Measurements from ENCODE around the gene WEE1. TPM values are rescaled to one million over a fixed set of nuclear protein-coding genes. Genes with fewer than 3 reads are reported as not detected.
"Not testable (repeated sequence)": the region's sequence is repeated elsewhere in the genome, so short reads cannot be mapped to it uniquely, and the experiment has no call there.

The WEE1 gene
- polyA plus RNA-seq, 1 donor from 2014 or later = 16.0 TPM

DNA sequence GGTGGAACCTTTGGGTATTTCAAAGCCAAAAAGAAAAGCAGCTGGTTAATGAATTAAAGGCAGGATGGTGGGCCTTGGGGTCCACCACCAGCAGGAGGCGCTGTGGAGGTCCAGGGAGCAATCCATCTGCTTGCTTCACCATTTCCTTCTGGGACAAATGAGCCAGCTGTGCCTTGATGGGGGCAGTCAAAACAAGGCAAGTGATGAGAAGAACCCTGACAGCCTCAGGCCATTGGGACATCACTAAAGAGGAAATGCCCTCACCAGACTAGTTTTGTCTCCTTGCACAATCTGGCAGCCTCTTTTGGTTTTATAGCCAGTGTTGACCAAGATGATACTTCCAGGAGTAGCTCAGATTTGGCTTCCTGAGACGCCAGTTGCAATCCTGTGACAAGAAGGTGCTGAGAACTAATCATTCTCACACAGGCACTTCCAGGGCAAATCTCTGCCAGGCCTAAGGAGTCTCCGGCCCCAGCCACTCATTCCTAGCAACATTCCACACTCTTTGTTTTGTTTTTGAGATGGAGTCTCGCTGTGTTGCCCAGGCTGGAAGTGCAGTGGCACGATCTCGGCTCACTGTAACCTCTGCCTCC lies 38.2 kb upstream of the WEE1 start:
- no peaks in the 10 kb centered on the region for H3K36me3 ChIP-seq (ENCODE audit: insufficient read depth, low read length)
- H2AFZ ChIP-seq (ENCODE audit: low read depth, low read length) = no peak overlapping the region
- no peaks in the 10 kb centered on the region for H3K9me3 ChIP-seq (ENCODE audit: low read length)
- no peak overlapping the region for H3K27ac ChIP-seq (ENCODE audit: low read length)
- no peaks in the 10 kb centered on the region for H4K20me1 ChIP-seq (ENCODE audit: insufficient read depth)
- H3K27me3 ChIP-seq (ENCODE audit: insufficient read depth, low read depth, low read length) = no peaks in the 10 kb centered on the region
- no peaks in the 10 kb centered on the region for H3K79me2 ChIP-seq (replicated peaks; ENCODE audit: insufficient read depth, low read length)
- no peaks in the 10 kb centered on the region for H3F3A ChIP-seq (ENCODE audit: insufficient read depth, low read length, poor library complexity, severe bottlenecking)
- no peak overlapping the region for H3K4me3 ChIP-seq (ENCODE audit: low read length)
- H3K4me2 ChIP-seq (ENCODE audit: low read length) = no peak overlapping the region
- H3K9me2 ChIP-seq (ENCODE audit: insufficient read depth, low read length) = no peaks in the 10 kb centered on the region
- TF ChIP-seq POLR2AphosphoS5 (IDR thresholded peaks at IDR 0.05) (no peak), RAD21 (conservative IDR thresholded peaks at IDR 0.05) (no peak), SMC3 (conservative IDR thresholded peaks at IDR 0.05; ENCODE audit: poor library complexity) (no peak), EP300 (conservative IDR thresholded peaks at IDR 0.05; ENCODE audit: poor library complexity, severe bottlenecking) (no peak), MXI1 (conservative IDR thresholded peaks at IDR 0.05; ENCODE audit: poor library complexity, severe bottlenecking) (no peak)
- TF ChIP-seq, protein P1, sequence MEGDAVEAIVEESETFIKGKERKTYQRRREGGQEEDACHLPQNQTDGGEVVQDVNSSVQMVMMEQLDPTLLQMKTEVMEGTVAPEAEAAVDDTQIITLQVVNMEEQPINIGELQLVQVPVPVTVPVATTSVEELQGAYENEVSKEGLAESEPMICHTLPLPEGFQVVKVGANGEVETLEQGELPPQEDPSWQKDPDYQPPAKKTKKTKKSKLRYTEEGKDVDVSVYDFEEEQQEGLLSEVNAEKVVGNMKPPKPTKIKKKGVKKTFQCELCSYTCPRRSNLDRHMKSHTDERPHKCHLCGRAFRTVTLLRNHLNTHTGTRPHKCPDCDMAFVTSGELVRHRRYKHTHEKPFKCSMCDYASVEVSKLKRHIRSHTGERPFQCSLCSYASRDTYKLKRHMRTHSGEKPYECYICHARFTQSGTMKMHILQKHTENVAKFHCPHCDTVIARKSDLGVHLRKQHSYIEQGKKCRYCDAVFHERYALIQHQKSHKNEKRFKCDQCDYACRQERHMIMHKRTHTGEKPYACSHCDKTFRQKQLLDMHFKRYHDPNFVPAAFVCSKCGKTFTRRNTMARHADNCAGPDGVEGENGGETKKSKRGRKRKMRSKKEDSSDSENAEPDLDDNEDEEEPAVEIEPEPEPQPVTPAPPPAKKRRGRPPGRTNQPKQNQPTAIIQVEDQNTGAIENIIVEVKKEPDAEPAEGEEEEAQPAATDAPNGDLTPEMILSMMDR (IDR thresholded peaks at IDR 0.05; ENCODE audit: poor library complexity, severe bottlenecking) = no peak
- TF ChIP-seq, protein P2, sequence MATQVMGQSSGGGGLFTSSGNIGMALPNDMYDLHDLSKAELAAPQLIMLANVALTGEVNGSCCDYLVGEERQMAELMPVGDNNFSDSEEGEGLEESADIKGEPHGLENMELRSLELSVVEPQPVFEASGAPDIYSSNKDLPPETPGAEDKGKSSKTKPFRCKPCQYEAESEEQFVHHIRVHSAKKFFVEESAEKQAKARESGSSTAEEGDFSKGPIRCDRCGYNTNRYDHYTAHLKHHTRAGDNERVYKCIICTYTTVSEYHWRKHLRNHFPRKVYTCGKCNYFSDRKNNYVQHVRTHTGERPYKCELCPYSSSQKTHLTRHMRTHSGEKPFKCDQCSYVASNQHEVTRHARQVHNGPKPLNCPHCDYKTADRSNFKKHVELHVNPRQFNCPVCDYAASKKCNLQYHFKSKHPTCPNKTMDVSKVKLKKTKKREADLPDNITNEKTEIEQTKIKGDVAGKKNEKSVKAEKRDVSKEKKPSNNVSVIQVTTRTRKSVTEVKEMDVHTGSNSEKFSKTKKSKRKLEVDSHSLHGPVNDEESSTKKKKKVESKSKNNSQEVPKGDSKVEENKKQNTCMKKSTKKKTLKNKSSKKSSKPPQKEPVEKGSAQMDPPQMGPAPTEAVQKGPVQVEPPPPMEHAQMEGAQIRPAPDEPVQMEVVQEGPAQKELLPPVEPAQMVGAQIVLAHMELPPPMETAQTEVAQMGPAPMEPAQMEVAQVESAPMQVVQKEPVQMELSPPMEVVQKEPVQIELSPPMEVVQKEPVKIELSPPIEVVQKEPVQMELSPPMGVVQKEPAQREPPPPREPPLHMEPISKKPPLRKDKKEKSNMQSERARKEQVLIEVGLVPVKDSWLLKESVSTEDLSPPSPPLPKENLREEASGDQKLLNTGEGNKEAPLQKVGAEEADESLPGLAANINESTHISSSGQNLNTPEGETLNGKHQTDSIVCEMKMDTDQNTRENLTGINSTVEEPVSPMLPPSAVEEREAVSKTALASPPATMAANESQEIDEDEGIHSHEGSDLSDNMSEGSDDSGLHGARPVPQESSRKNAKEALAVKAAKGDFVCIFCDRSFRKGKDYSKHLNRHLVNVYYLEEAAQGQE (IDR thresholded peaks at IDR 0.05; ENCODE audit: borderline replicate concordance) = no peak
- H3K9ac ChIP-seq (ENCODE audit: low read length) = no peak overlapping the region

DNA sequence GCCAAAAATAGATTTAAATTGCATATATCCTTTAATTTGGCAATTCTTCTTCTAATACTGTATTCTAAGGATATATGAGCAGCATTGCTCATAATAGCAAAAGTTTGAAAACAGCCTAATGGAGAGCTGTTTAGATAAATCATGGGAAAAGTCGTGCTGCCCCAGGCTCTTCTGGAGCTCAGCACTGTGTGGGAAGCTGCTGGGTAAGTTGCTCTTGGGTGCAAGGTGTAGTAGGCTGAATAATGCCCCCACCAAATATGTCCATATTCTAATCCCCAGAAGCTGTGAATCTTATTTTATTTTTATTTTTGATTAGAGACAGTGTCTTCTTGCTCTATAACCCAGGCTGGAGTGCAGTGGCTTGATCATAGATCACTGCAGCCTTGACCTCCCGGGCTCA lies 34.9 kb upstream of the WEE1 start:
- Histone ChIP-seq H3K79me2 (replicated peaks; ENCODE audit: insufficient read depth, low read length) (no peaks in the 10 kb centered on the region), H3K9ac (ENCODE audit: low read length) (no peak overlapping the region), H3K4me3 (ENCODE audit: low read length) (no peak overlapping the region), H2AFZ (ENCODE audit: low read depth, low read length) (no peak overlapping the region), H3K27me3 (ENCODE audit: insufficient read depth, low read depth, low read length) (no peaks in the 10 kb centered on the region), H3K36me3 (ENCODE audit: insufficient read depth, low read length) (no peaks in the 10 kb centered on the region), H3K9me2 (ENCODE audit: insufficient read depth, low read length) (no peaks in the 10 kb centered on the region), H3F3A (ENCODE audit: insufficient read depth, low read length, poor library complexity, severe bottlenecking) (no peaks in the 10 kb centered on the region), H4K20me1 (ENCODE audit: insufficient read depth) (no peaks in the 10 kb centered on the region), H3K27ac (ENCODE audit: low read length) (no peak overlapping the region), H3K9me3 (ENCODE audit: low read length) (no peaks in the 10 kb centered on the region), H3K4me2 (ENCODE audit: low read length) (no peak overlapping the region)
- TF ChIP-seq RAD21 (conservative IDR thresholded peaks at IDR 0.05) (no peak), POLR2AphosphoS5 (IDR thresholded peaks at IDR 0.05) (no peak), EP300 (conservative IDR thresholded peaks at IDR 0.05; ENCODE audit: poor library complexity, severe bottlenecking) (no peak), TAF1 (IDR thresholded peaks at IDR 0.05; ENCODE audit: low read depth) (no peak), EZH2 (IDR thresholded peaks at IDR 0.05; ENCODE audit: borderline replicate concordance, insufficient read depth, low read length, poor library complexity, severe bottlenecking) (no peak)
- TF ChIP-seq, protein P2 (IDR thresholded peaks at IDR 0.05; ENCODE audit: borderline replicate concordance) = no peak
- TF ChIP-seq, protein P1 (IDR thresholded peaks at IDR 0.05; ENCODE audit: poor library complexity, severe bottlenecking) = no peak

DNA sequence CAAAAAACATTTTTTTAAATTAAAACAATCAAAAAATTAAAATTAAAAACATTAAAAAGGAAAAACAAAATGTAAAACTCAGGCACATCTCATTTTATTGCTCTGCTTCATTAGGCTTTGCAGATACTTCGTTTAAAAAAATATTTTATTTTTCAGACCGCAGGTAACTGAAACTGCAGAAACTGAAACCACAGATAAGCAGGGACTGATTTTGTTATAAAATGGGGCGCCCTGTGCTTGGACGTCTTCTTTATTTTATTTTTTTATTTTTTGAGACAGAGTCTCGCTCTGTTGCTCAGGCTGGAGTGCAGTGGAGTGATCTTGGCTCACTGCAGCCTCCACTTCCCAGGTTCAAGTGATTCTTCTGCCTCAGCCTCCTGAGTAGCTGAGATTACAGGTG lies 24.3 kb upstream of the WEE1 start:
- not testable (repeated sequence) for H4K20me1 ChIP-seq (ENCODE audit: insufficient read depth); H3K4me2 ChIP-seq (ENCODE audit: low read length); H3K4me3 ChIP-seq (ENCODE audit: low read length); H3K36me3 ChIP-seq (ENCODE audit: insufficient read depth, low read length); H3F3A ChIP-seq (ENCODE audit: insufficient read depth, low read length, poor library complexity, severe bottlenecking); H2AFZ ChIP-seq (ENCODE audit: low read depth, low read length); H3K27me3 ChIP-seq (ENCODE audit: insufficient read depth, low read depth, low read length); H3K9ac ChIP-seq (ENCODE audit: low read length); H3K79me2 ChIP-seq (replicated peaks; ENCODE audit: insufficient read depth, low read length); H3K9me3 ChIP-seq (ENCODE audit: low read length); H3K9me2 ChIP-seq (ENCODE audit: insufficient read depth, low read length); H3K27ac ChIP-seq (ENCODE audit: low read length)
